DND-41 (cell line): ENCODE data around the gene H6PD.

Source experiments
- CTCF ChIP-seq: IDR thresholded peaks from 2 replicates; pipeline ENCODE4 v1.5.1; 2012; ENCODE audit warnings: borderline replicate concordance, low read length, moderate library complexity, mild to moderate bottlenecking; ENCODE audit not compliant: poor library complexity, severe bottlenecking; ENCODE audit errors: extremely low read depth
- EZH2 ChIP-seq: IDR thresholded peaks from 3 replicates; pipeline ENCODE4 v1.6.1; 2012; ENCODE audit warnings: borderline replicate concordance, low read depth, mild to moderate bottlenecking, moderate library complexity, low read length, inconsistent platforms; ENCODE audit not compliant: severe bottlenecking

- TF ChIP-seq EZH2 (no peak), CTCF (no peak)
Observed at GRCh38 chr1:9298282-9298681, 63.7 kb downstream of the H6PD start.
